SU-DHL-6 (cell line): ENCODE data around the gene CELA2A.
"Not testable (repeated sequence)": the region's sequence is repeated elsewhere in the genome, so short reads cannot be mapped to it uniquely, and the experiment has no call there.

Experiments used
- EZH2phosphoT487 ChIP-seq: fragments of 200-600 bp; sonication (generic), shearing (Covaris generic); conservative IDR thresholded peaks from 2 replicates; pipeline ENCODE4 v1.6.1; 2018; ENCODE audit warnings: mild to moderate bottlenecking, antibody characterized with exemption, low read length, moderate library complexity, mixed read lengths
- TF ChIP-seq, protein P1 (sequence below): fragments of 200-600 bp; sonication (generic); IDR thresholded peaks from one replicate; pipeline ENCODE4 v1.5.1; 2017; ENCODE audit warnings: antibody characterized with exemption, mild to moderate bottlenecking, low read length, moderate library complexity; ENCODE audit not compliant: insufficient read depth, poor library complexity, severe bottlenecking

DNA sequence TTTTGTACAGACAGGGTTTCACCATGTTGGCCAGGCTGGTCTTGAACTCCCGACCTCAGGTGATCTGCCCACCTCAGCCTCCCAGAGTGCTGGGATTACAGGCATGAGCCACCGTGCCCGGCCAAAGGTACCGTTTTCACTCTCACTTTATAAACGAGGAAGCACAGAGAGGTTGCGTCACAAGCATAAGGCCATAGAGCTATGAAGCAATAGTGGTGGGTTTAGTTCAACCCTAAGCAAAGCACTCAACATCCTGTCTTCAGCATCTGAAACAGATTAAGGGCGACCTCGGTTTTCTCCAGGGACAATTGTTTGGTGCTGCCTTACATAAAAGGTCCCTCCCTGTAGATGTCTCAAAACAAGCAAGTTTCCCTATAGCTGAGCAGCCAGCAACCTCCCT is 21.8 kb upstream of the CELA2A start:
- TF ChIP-seq, protein P1, sequence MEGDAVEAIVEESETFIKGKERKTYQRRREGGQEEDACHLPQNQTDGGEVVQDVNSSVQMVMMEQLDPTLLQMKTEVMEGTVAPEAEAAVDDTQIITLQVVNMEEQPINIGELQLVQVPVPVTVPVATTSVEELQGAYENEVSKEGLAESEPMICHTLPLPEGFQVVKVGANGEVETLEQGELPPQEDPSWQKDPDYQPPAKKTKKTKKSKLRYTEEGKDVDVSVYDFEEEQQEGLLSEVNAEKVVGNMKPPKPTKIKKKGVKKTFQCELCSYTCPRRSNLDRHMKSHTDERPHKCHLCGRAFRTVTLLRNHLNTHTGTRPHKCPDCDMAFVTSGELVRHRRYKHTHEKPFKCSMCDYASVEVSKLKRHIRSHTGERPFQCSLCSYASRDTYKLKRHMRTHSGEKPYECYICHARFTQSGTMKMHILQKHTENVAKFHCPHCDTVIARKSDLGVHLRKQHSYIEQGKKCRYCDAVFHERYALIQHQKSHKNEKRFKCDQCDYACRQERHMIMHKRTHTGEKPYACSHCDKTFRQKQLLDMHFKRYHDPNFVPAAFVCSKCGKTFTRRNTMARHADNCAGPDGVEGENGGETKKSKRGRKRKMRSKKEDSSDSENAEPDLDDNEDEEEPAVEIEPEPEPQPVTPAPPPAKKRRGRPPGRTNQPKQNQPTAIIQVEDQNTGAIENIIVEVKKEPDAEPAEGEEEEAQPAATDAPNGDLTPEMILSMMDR: not testable (repeated sequence)
- TF ChIP-seq EZH2phosphoT487: not testable (repeated sequence)
